ENCODE measurements around the gene PTPN13. TPM values are rescaled to one million over a fixed set of nuclear protein-coding genes. Genes with fewer than 3 reads are reported as not detected.
A peak's percentile ranks its signal among the peaks of the same experiment; 100 is the strongest.

Gene PTPN13
- total RNA-seq, 1 donor from 2014 or later, result 41.3 TPM

DNA sequence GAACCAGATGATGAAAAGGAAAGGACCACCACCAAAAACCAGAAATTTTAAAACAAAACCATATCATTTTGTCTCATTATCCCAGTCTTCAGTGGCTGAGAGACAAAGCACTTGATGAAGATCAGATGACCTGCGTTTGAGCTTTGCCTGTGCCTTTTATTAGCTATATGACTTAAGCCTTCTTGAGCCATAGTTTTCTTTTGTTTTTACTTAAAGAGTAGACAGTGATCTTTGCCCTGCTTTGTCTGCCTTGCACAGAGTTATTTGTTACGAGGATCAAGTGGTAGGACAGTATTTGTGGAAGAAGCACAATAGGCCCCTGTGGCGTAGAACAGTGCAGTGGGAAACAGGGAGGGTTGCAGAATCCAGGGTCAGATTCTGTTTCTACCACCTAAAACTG is 165.2 kb downstream of the PTPN13 start:
- FAIRE-seq, result peak; percentile 68
- H3K4me3 ChIP-seq (ENCODE audit: low read depth, low read length), result no peak overlapping the region
- H3K27me3 ChIP-seq (ENCODE audit: control insufficient read depth, insufficient read depth, low read length), result no peaks in the 10 kb centered on the region
- H3K36me3 ChIP-seq (ENCODE audit: control insufficient read depth, insufficient read depth, low read length), result peaks cover 8% of the 10 kb centered on the region
- TF ChIP-seq, protein P1, sequence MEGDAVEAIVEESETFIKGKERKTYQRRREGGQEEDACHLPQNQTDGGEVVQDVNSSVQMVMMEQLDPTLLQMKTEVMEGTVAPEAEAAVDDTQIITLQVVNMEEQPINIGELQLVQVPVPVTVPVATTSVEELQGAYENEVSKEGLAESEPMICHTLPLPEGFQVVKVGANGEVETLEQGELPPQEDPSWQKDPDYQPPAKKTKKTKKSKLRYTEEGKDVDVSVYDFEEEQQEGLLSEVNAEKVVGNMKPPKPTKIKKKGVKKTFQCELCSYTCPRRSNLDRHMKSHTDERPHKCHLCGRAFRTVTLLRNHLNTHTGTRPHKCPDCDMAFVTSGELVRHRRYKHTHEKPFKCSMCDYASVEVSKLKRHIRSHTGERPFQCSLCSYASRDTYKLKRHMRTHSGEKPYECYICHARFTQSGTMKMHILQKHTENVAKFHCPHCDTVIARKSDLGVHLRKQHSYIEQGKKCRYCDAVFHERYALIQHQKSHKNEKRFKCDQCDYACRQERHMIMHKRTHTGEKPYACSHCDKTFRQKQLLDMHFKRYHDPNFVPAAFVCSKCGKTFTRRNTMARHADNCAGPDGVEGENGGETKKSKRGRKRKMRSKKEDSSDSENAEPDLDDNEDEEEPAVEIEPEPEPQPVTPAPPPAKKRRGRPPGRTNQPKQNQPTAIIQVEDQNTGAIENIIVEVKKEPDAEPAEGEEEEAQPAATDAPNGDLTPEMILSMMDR (IDR thresholded peaks at IDR 0.05; ENCODE audit: insufficient read depth, low read length, severe bottlenecking), result no peak
- DNase-seq (ENCODE audit: low read depth), result no peak

DNA sequence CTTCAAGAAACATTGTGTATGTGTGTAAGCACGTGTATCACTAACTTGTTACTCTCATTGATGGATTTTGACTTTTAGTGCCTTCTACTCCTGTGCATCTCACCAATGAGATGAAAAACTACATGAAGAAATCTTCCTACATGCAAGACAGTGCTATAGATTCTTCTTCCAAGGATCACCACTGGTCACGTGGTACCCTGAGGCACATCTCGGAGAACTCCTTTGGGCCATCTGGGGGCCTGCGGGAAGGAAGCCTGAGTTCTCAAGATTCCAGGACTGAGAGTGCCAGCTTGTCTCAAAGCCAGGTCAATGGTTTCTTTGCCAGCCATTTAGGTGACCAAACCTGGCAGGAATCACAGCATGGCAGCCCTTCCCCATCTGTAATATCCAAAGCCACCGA is 168.5 kb downstream of the PTPN13 start:
- FAIRE-seq (peak; percentile 83), DNase-seq (ENCODE audit: low read depth) (no peak)
- TF ChIP-seq, protein P1 (IDR thresholded peaks at IDR 0.05; ENCODE audit: insufficient read depth, low read length, severe bottlenecking), result no peak
- H3K27me3 ChIP-seq (ENCODE audit: control insufficient read depth, insufficient read depth, low read length), result no peaks in the 10 kb centered on the region
- no peak overlapping the region for H3K4me3 ChIP-seq (ENCODE audit: low read depth, low read length)
- peaks cover 8% of the 10 kb centered on the region for H3K36me3 ChIP-seq (ENCODE audit: control insufficient read depth, insufficient read depth, low read length)

DNA sequence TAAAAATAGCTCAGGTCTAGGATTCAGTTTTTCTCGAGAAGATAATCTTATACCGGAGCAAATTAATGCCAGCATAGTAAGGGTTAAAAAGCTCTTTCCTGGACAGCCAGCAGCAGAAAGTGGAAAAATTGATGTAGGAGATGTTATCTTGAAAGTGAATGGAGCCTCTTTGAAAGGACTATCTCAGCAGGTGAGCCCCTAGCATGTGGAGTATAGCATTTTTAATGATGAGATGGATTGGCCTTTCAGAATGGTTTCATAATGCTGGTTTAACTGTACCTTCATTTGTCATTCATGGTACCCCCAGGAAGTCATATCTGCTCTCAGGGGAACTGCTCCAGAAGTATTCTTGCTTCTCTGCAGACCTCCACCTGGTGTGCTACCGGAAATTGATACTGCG is 175.7 kb downstream of the PTPN13 start:
- peaks cover 4% of the 10 kb centered on the region for H3K36me3 ChIP-seq (ENCODE audit: control insufficient read depth, insufficient read depth, low read length)
- TF ChIP-seq, protein P1 (IDR thresholded peaks at IDR 0.05; ENCODE audit: insufficient read depth, low read length, severe bottlenecking), result no peak
- H3K27me3 ChIP-seq (ENCODE audit: control insufficient read depth, insufficient read depth, low read length), result no peaks in the 10 kb centered on the region
- DNase-seq (ENCODE audit: low read depth) (no peak), FAIRE-seq (no peak)
- no peak overlapping the region for H3K4me3 ChIP-seq (ENCODE audit: low read depth, low read length)

DNA sequence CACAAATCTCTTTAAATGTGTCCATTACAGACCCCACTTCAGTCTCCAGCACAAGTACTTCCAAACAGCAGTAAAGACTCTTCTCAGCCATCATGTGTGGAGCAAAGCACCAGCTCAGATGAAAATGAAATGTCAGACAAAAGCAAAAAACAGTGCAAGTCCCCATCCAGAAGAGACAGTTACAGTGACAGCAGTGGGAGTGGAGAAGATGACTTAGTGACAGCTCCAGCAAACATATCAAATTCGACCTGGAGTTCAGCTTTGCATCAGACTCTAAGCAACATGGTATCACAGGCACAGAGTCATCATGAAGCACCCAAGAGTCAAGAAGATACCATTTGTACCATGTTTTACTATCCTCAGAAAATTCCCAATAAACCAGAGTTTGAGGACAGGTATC is 177.0 kb downstream of the PTPN13 start:
- FAIRE-seq (peak; percentile 55), DNase-seq (ENCODE audit: low read depth) (no peak)
- peaks cover 6% of the 10 kb centered on the region for H3K36me3 ChIP-seq (ENCODE audit: control insufficient read depth, insufficient read depth, low read length)
- TF ChIP-seq, protein P1 (IDR thresholded peaks at IDR 0.05; ENCODE audit: insufficient read depth, low read length, severe bottlenecking), result no peak
- no peaks in the 10 kb centered on the region for H3K27me3 ChIP-seq (ENCODE audit: control insufficient read depth, insufficient read depth, low read length)
- no peak overlapping the region for H3K4me3 ChIP-seq (ENCODE audit: low read depth, low read length)

DNA sequence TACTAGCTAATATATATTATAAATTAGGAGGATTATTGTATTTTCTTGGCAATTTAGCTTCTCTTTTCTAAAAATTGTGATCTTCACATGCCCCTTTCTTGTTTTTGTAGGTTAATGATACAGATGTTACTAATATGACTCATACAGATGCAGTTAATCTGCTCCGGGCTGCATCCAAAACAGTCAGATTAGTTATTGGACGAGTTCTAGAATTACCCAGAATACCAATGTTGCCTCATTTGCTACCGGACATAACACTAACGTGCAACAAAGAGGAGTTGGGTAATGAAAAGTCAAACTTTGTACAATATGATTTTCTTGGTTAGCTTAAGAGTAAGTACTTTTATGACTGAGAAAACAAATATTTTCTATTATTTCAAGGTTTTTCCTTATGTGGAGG is 180.9 kb downstream of the PTPN13 start:
- Histone ChIP-seq H3K36me3 (ENCODE audit: control insufficient read depth, insufficient read depth, low read length) (peaks cover 4% of the 10 kb centered on the region), H3K4me3 (ENCODE audit: low read depth, low read length) (no peak overlapping the region), H3K27me3 (ENCODE audit: control insufficient read depth, insufficient read depth, low read length) (no peaks in the 10 kb centered on the region)
- no peak for FAIRE-seq
- TF ChIP-seq, protein P1 (IDR thresholded peaks at IDR 0.05; ENCODE audit: insufficient read depth, low read length, severe bottlenecking), result no peak
- DNase-seq (ENCODE audit: low read depth), result no peak

DNA sequence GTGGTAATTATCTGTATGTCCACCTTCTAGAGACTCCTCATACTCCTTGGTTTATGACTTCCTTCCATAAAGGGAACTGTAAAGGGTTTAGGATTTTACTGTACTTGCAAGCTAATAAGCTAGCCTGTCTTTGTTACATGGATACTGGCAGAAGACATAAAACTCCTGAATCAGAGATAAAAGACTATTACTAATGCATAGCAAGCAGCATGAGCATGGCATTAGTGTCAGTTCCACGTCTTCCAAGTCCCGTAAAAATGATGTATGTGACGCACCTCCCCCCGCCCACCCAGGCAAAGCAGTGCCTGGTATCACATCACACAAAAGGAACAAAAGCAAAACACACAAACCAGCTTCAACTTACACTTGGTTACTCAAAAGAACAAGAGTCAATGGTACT is 184.1 kb downstream of the PTPN13 start:
- DNase-seq (ENCODE audit: low read depth), result no peak
- TF ChIP-seq, protein P1 (IDR thresholded peaks at IDR 0.05; ENCODE audit: insufficient read depth, low read length, severe bottlenecking), result no peak
- Histone ChIP-seq H3K36me3 (ENCODE audit: control insufficient read depth, insufficient read depth, low read length) (peaks cover 5% of the 10 kb centered on the region), H3K27me3 (ENCODE audit: control insufficient read depth, insufficient read depth, low read length) (no peaks in the 10 kb centered on the region), H3K4me3 (ENCODE audit: low read depth, low read length) (no peak overlapping the region)
- FAIRE-seq, result no peak

Data from bronchial epithelial cell (primary cell).